WERI-Rb-1 (cell line): ENCODE data around the gene DPAGT1.

Experiments used
- DNase-seq: peaks from one replicate; pipeline ENCODE4 v3.0.0-alpha.2; 2020
- H3K27ac ChIP-seq: fragments of 250-450 bp; sonication (Bioruptor Pico); 2 replicates; pipeline ENCODE4 v1.5.1; 2020; ENCODE audit warnings: mild to moderate bottlenecking, moderate library complexity
- H3K27me3 ChIP-seq: fragments of 250-450 bp; sonication (Bioruptor Pico); 2 replicates; pipeline ENCODE4 v1.5.1; 2021; ENCODE audit warnings: mild to moderate bottlenecking, low read depth, moderate library complexity; ENCODE audit not compliant: insufficient read depth, severe bottlenecking
- H3K36me3 ChIP-seq: fragments of 250-450 bp; sonication (Bioruptor Pico); 2 replicates; pipeline ENCODE4 v1.5.1; 2020; ENCODE audit warnings: mild to moderate bottlenecking, moderate library complexity
- H3K4me3 ChIP-seq: 2 replicates; pipeline ENCODE4 v1.5.1; 2011; ENCODE audit warnings: low read depth, mild to moderate bottlenecking, control low read depth, low read length
- H3K9me3 ChIP-seq: fragments of 250-450 bp; sonication (Bioruptor Pico); 2 replicates; pipeline ENCODE4 v1.5.1; 2021; ENCODE audit warnings: mild to moderate bottlenecking, moderate library complexity; ENCODE audit not compliant: severe bottlenecking
- TF ChIP-seq, protein P1 (sequence below): IDR thresholded peaks from 2 replicates; pipeline ENCODE4 v1.5.1; 2011; ENCODE audit warnings: low read depth, mild to moderate bottlenecking, control low read depth, inconsistent platforms, low read length

Gene DPAGT1

DNA sequence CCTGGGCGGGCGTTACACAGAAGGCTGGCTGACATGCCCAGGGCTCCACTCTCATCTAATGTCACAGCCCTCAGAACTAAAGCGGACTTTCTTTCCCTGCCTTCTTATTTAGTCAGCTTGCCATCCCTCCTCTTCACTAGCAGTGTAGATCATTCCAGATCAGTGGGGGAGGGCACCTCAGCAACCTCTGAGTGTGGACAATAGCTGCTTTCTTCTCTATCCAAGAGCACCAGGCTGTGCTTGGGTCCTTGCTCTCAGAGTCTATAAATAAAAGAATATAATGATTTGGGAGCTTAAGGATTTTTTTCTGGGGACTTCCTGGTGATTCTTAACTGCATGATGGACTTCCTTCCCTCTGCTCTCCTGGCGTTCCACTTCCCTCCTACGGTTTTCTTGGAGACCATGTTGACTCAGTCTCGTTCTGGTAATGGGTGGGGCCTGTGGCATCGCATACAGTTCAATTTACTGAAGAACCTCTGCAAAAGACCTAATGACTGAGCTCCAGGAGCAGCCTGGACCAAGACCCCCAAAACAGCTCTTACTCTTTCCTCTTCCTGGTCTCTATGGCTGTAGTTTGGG, 19.9 kb downstream of the DPAGT1 start:
- TF ChIP-seq, protein P1, sequence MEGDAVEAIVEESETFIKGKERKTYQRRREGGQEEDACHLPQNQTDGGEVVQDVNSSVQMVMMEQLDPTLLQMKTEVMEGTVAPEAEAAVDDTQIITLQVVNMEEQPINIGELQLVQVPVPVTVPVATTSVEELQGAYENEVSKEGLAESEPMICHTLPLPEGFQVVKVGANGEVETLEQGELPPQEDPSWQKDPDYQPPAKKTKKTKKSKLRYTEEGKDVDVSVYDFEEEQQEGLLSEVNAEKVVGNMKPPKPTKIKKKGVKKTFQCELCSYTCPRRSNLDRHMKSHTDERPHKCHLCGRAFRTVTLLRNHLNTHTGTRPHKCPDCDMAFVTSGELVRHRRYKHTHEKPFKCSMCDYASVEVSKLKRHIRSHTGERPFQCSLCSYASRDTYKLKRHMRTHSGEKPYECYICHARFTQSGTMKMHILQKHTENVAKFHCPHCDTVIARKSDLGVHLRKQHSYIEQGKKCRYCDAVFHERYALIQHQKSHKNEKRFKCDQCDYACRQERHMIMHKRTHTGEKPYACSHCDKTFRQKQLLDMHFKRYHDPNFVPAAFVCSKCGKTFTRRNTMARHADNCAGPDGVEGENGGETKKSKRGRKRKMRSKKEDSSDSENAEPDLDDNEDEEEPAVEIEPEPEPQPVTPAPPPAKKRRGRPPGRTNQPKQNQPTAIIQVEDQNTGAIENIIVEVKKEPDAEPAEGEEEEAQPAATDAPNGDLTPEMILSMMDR, result no peak
- Histone ChIP-seq H3K27me3 (no peaks in the 10 kb centered on the region), H3K36me3 (peaks cover 49% of the 10 kb centered on the region), H3K4me3 (no peak overlapping the region), H3K27ac (no peak overlapping the region; the same call in 1 of the 2 replicates), H3K9me3 (no peaks in the 10 kb centered on the region)
- no peak for DNase-seq

DNA sequence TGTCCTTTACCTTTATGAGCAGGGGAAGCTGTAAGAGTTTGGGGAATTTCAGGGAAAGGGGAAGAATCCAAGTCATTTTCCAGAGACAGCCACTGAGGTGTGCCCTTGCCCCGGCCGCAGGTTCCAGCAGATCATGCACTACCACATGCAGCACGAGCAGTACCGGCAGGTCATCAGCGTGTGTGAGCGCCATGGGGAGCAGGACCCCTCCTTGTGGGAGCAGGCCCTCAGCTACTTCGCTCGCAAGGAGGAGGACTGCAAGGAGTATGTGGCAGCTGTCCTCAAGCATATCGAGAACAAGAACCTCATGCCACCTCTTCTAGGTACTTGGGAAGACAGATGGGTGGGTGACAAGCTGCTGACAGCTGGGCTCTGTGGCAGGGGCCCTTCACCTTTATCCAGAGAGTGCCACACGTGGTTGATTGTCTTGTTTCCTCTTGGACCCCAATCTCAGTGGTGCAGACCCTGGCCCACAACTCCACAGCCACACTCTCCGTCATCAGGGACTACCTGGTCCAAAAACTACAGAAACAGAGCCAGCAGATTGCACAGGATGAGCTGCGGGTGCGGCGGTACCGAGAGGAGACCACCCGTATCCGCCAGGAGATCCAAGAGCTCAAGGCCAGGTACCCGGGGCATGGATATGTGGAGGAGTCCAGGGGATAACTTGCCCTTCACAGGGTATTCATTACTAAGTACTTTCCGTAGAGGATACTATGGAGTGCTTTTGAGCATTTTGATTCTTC, 22.8 kb downstream of the DPAGT1 start:
- H3K27ac ChIP-seq, result no peak overlapping the region
- H3K4me3 ChIP-seq, result no peak overlapping the region
- H3K36me3 ChIP-seq, result peaks cover 73% of the 10 kb centered on the region
- no peak for DNase-seq
- no peaks in the 10 kb centered on the region for H3K27me3 ChIP-seq
- no peaks in the 10 kb centered on the region for H3K9me3 ChIP-seq
- TF ChIP-seq, protein P1, result no peak

DNA sequence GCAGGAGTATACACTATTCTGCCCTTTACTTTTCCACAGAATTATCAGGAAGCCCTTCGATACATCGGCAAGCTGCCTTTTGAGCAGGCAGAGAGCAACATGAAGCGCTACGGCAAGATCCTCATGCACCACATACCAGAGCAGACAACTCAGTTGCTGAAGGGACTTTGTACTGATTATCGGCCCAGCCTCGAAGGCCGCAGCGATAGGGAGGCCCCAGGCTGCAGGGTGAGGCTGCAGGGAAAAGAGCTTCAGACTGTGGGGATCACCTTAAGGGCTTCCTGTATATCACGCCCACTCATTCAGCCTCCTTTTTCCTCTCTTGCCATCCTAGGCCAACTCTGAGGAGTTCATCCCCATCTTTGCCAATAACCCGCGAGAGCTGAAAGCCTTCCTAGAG, 23.8 kb downstream of the DPAGT1 start:
- no peaks in the 10 kb centered on the region for H3K9me3 ChIP-seq
- H3K4me3 ChIP-seq, result no peak overlapping the region
- TF ChIP-seq, protein P1, result no peak
- DNase-seq, result no peak
- no peaks in the 10 kb centered on the region for H3K27me3 ChIP-seq
- H3K27ac ChIP-seq, result no peak overlapping the region
- peaks cover 83% of the 10 kb centered on the region for H3K36me3 ChIP-seq

DNA sequence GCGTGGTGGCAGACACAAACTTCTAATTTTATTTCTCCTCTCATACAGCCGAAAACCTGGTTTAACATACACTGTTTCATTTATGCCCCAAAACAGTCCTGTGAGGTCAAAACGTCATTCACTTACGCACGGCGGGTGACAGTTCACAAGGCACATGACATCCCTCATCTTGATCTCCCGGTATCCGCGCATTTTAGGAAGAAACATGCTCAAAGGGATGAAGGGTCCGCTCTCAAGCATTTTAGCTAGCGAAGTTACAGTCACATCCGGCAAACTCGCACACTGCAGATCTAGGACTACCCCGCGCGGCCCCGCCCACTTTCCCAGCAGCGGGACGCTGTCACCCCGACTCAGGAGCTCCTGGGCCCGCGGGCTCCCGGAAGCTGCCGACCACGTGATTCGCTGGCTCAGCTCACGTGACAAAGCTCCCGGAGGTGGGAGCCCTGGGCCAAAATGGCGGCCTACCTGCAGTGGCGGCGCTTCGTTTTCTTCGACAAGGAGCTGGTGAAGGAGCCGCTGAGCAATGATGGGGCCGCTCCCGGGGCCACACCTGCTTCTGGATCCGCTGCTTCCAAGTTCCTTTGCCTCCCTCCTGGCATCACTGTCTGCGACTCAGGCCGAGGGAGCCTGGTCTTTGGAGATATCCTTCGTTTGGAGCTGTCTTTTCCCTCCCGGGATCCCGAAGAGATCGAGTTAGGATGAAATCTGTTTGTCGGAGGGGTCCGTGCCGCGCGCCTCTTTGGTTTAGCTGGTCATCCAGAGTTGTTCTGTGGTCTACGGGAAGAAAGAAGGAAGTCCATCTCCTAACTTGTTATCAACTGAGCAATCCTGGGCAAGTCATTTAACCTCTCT, 34.1 kb downstream of the DPAGT1 start, which contains the start of gene VPS11:
VPS11 (plus strand) TSS at position 448 of the 852 bp plus-strand sequence; CDS start at position 454, 6 bp downstream.
- TF ChIP-seq, protein P1, result no peak
- H3K27ac ChIP-seq, result peak within 1 kb of the TSS; percentile 81
- peak; percentile 97 for DNase-seq
- H3K27me3 ChIP-seq, result no peaks in the 10 kb centered on the region
- H3K36me3 ChIP-seq, result peaks cover 23% of the 10 kb centered on the region
- no peaks in the 10 kb centered on the region for H3K9me3 ChIP-seq
- H3K4me3 ChIP-seq, result peak within 1 kb of the TSS; percentile 80

DNA sequence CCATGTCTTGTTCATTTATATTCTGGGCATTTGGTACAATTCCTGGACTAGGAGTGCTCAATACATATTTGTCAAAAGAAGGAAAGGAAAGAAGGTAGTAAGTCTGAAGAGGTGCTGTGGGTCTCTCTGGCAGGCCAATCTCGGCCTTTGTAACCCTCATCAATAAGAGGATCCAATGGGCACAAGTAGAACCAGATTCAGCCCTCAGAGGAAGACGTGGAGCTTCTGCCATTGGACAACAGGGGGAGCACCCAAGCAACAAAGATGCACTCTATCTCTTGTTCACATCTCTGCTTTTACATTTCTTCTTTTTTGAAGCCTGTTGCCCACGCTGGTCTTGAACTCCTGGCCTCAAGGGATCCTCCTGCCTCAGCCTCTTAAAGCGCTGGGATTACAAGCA, 36.3 kb downstream of the DPAGT1 start:
- TF ChIP-seq, protein P1, result peak; percentile 76
- peaks cover 11% of the 10 kb centered on the region for H3K36me3 ChIP-seq
- H3K4me3 ChIP-seq, result no peak overlapping the region
- H3K9me3 ChIP-seq, result no peaks in the 10 kb centered on the region
- no peaks in the 10 kb centered on the region for H3K27me3 ChIP-seq
- peak; percentile 52 for DNase-seq
- no peak overlapping the region for H3K27ac ChIP-seq
